Stimulated activated CD8-positive, alpha-beta memory T cell treated with anti-CD3 and anti-CD28 coated beads, Interleukin-12 subunit alpha, Interleukin-12 subunit beta, amount 100 ng/mL, for 1 hour (primary cell): ENCODE results near the gene MYG1.
A peak's percentile ranks its signal among the peaks of the same experiment; 100 is the strongest.
"Not testable (repeated sequence)": the region's sequence is repeated elsewhere in the genome, so short reads cannot be mapped to it uniquely, and the experiment has no call there.

Experiments used
- DNase-seq: peaks from one replicate; pipeline ENCODE4 v3.0.0-alpha.2; 2020; ENCODE audit warnings: low read depth

The MYG1 gene

DNA sequence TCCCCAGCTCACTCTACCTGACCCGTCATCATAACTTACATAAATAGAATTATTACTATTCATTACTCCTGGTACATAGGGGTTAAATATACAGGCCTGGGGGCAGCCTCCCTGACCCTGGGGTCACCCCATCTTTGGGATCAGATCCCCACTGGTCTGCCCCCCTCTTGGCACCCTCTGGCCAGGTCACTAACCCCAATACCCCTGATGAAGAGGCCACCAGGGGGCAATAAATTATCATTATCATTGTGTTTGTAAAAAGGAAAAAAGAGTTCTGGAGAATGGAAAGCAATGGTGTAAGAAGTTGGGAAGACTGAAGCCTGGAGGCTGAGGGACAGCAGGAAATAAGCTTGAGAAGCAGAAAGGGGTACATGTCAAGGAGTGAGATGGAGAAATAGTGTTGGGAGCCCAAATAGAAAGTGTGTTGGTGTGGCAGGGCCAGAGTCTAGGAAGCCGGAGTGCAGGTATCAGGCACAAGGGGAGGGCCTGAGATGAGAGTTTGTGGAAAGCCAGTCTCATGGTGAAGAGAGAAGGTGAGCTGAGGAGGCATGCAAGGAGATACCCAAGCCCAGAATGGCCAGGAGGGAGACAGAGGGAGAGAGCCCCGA is 28.0 kb downstream of the MYG1 start:
- no peak for DNase-seq

GRCh38 chr12:53328043-53328435 is 28.5 kb downstream of the MYG1 start:
- DNase-seq, result no peak

GRCh38 chr12:53330671-53331070 is 31.2 kb downstream of the MYG1 start:
- DNase-seq, result no peak

DNA sequence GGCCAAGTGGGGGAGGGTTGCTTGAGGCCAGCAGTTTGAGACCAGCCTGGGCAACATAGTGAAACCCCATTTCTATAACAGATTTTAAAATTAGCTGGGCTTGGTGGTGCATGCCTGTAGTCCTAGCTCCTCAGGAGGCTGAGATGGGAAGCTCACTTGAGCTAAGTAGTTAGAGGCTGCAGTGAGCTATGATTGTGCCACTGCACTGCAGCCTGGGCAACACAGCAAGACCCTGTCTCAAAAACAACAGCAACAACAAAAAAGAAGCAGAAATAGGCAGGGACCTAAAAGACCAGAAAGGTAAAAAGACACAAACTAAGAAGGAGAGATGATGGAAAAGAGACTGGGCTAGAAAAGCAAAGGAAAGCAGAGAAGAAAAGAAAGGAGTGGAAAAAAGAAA is 32.8 kb downstream of the MYG1 start:
- not testable (repeated sequence) for DNase-seq

DNA sequence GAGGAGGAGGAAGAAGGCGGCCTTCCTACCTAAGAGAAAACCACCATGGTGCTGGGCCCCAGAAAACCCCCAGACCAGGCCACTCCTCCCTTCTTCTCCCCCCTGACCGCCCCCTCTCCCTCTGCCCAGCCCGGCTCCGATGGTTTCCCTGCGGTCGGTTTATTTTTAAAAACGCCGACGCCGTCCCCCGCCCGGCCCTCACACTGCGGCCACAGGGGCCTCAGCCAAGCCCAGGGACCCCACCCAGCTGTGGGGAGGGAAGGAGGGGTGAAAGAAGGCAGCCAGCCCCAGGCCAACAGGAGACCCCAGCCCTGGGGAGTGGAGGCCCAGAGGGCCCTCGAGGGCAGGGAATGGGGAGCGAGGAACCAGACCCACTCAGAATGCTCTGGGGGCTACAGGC is 33.2 kb downstream of the MYG1 start:
- no peak for DNase-seq

GRCh38 chr12:53333289-53333688 is 33.8 kb downstream of the MYG1 start:
- no peak for DNase-seq

- DNase-seq, result no peak
These were observed 34.4 kb downstream of the MYG1 start for GRCh38 chr12:53333845-53334244.

- DNase-seq, result no peak
These were observed 35.3 kb downstream of the MYG1 start for GRCh38 chr12:53334822-53335221.

GRCh38 chr12:53336181-53336681 is 36.7 kb downstream of the MYG1 start, which contains the start of gene SP7:
SP7 (minus strand) TSS chr12:53336354; CDS start chr12:53335646, 708 bp downstream.
- DNase-seq, result no peak

DNA sequence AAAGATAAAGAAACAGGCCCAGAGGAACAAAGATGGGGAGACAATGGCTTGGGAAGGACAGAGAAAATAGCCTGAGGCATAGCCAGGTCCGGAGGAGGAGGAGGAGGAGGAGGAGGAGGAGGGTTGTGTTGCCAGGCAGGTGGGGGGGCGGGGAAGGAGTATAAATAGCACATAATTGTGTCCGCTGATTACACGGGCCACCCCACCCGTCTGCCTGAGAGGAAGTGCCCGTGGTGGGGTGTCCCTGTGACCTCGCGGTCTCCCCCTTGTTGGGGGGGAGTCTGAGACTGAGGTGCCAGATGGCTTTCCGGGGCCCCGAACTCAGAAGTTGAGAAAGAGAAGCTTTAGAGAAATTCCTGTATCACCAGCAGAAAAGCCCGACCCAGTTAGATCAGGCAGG is 38.5 kb downstream of the MYG1 start:
- no peak for DNase-seq

- DNase-seq, result no peak
These were observed 39.4 kb downstream of the MYG1 start for GRCh38 chr12:53338916-53339315.

DNA sequence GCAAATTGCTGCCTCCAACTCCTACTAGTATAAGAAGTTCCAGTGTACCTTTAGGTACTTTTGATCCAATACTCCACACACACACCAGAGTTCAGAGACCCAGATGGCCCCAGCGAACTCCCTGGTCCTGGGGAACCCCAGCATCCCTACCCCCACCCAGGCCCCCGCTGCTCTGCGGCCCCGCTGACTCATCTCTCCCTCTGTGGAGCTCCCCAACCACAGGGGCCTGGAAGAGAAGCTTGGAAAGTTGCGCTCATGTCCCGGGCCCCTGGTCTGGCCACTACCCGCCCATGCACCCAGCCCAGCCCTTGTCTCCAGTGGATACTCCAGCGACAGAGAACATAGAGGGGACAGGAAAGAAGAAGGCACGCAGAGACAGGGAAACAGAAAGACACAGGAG is 40.9 kb downstream of the MYG1 start:
- DNase-seq, result no peak

GRCh38 chr12:53343449-53343848 is 44.0 kb downstream of the MYG1 start:
- DNase-seq, result no peak

- no peak for DNase-seq
These were observed 44.5 kb downstream of the MYG1 start for GRCh38 chr12:53343969-53344368.

- no peak for DNase-seq
These were observed 45.0 kb downstream of the MYG1 start for GRCh38 chr12:53344487-53344823.

- DNase-seq, result peak; percentile 36
These were observed 45.5 kb downstream of the MYG1 start for GRCh38 chr12:53344824-53345485.

- DNase-seq, result no peak
These were observed 46.1 kb downstream of the MYG1 start for GRCh38 chr12:53345486-53346188.

DNA sequence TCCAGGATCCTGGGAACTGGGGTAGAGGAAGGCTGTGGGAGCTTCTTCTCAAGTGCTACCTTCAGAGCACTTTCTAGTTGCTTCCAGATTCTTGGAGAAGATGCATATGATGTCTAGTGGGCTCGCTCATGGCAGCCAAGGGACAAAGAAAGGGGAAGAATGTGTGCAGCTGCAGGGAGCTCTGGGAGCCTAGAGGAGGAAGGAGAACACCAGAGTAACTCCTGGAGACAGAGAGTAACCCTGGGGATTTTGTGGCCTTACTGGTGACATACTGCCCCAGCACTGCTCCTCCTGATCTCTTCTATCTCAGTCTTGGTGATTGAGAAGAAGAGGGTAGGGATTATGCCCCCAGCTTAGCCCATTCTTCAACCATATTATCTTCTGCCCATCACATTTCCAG is 47.0 kb downstream of the MYG1 start:
- DNase-seq, result no peak

DNA sequence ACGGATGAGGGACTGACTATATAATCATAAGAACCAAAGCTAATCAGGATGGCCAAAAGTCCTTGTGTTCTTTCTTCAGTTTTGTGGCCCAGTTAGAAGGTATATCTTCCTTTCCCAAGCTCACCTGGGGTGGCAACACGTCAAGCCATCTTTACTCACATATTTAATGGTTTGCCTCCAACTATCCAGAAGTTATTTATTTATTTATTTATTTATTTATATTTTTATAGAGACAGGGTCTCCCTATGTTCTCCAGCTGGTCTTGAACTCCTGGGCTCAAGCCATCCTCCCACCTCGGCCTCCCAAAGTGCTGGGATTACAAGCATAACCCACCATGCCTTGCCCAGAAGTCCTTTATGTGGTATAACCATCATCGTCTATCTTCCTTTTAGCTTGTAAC is 48.4 kb downstream of the MYG1 start:
- DNase-seq, result no peak

- peak; percentile 74 for DNase-seq
These were observed 53.1 kb downstream of the MYG1 start for GRCh38 chr12:53352331-53353256.

DNA sequence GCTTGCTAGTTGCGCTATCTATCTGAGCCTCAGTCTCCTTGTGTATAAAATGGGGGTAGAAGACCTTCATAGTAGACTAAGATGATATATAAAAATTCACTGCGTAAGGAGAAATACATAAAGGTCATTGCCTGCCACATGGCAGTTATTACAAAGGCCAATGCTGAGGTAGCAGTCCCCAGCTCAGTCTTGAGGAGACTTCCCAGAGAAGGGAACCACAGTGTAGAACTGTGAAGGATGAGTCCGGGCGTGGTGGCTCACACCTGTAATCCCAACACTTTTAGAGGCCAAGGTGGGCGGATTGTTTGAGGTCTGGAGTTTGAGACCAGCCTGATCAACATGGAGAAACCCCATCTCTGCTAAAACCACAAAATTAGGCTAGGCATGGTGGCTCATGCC is 53.8 kb downstream of the MYG1 start:
- DNase-seq, result no peak

DNA sequence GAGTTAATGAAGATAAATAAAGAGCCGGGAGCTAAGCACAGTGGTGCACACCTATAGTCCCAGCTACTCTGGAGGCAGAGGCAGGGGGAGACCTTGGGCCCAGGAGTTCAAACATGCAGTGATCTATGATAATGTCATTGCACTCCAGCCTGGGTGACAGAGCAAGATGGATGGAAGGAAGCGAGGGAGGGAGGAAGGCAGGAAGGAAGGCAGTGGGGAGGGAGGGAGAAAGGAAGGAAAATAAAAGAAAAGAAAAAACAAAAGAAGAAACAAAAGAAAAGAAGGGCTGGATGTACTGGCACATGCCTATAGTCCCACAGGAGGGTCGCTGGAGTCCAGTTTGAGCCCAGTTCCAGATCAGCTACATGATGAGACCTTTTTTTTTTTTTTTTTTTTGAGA is 55.6 kb downstream of the MYG1 start:
- no peak for DNase-seq
